Measurements from ENCODE around the gene PDZD7. TPM values are rescaled to one million over a fixed set of nuclear protein-coding genes. Genes with fewer than 3 reads are reported as not detected.
A peak's percentile ranks its signal among the peaks of the same experiment; 100 is the strongest.

PDZD7 gene
- total RNA-seq, 4 donors from 2014 or later, result under 0.01 to 1.3 (median 0.61) TPM; not detected in 1

DNA sequence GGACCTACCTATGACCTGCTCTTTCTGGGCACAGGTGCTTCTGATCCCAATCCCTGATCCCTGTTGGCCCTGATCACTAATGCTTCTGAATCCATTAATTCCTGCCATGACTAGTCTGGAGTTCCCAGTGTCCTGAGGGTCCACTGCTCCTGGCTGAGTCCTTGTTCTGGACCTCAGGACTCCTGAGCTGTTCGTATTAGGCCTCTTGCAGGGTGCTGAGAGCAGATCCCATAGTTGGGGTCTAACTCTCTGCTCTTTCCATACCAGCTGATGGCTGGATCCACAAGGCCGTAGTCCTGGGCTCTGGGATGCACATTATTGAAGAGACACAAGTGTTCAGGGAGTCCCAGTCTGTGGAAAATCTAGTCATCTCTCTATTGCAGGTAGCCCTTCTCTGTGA lies 50.6 kb downstream of the PDZD7 start:
- Histone ChIP-seq H3K9me3 (no peaks in the 10 kb centered on the region), H3K27ac (no peak overlapping the region), H3K4me1 (no peaks in the 10 kb centered on the region), H3K36me3 (no peaks in the 10 kb centered on the region), H3K27me3 (no peaks in the 10 kb centered on the region), H3K4me3 (no peak overlapping the region)
- DNase-seq, result no peak
- intact Hi-C loops (cut with DNase I; ENCODE audit: low total_unique reads), result no loop called here
- TF ChIP-seq, protein P1, sequence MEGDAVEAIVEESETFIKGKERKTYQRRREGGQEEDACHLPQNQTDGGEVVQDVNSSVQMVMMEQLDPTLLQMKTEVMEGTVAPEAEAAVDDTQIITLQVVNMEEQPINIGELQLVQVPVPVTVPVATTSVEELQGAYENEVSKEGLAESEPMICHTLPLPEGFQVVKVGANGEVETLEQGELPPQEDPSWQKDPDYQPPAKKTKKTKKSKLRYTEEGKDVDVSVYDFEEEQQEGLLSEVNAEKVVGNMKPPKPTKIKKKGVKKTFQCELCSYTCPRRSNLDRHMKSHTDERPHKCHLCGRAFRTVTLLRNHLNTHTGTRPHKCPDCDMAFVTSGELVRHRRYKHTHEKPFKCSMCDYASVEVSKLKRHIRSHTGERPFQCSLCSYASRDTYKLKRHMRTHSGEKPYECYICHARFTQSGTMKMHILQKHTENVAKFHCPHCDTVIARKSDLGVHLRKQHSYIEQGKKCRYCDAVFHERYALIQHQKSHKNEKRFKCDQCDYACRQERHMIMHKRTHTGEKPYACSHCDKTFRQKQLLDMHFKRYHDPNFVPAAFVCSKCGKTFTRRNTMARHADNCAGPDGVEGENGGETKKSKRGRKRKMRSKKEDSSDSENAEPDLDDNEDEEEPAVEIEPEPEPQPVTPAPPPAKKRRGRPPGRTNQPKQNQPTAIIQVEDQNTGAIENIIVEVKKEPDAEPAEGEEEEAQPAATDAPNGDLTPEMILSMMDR (IDR thresholded peaks at IDR 0.05), result no peak
- TF ChIP-seq POLR2A (IDR thresholded peaks at IDR 0.05), result no peak

DNA sequence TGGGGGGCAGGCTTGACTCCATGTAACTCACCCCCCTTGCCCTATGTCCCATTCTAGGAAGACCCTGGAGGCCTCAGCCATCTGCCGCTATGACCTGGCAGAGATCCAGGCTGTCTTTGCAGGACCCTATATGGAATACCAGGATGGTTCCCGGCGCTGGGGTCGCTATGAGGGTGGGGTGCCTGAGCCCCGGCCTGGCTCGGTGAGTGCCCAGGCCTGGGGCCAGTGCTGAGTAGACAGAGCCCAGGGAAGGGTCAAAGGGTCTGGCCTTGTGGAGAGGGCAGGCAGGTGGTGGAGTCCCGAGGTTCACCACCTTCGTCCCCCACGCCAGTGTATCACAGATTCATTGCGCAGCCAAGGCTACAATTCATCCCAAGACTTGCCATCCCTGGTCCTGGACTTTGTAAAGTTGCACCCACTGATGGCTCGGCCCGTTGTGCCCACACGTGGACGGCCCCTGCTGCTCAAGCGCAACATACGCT lies 51.1 kb downstream of the PDZD7 start:
- no peak overlapping the region for H3K27ac ChIP-seq
- intact Hi-C loops (cut with DNase I; ENCODE audit: low total_unique reads), result no loop called here
- peak in 1 of 2 donors; percentile 16 for DNase-seq
- no peak for TF ChIP-seq POLR2A (IDR thresholded peaks at IDR 0.05)
- TF ChIP-seq, protein P1 (IDR thresholded peaks at IDR 0.05), result no peak
- no peak overlapping the region for H3K4me3 ChIP-seq
- no peaks in the 10 kb centered on the region for H3K9me3 ChIP-seq
- no peaks in the 10 kb centered on the region for H3K36me3 ChIP-seq
- no peaks in the 10 kb centered on the region for H3K4me1 ChIP-seq
- H3K27me3 ChIP-seq, result no peaks in the 10 kb centered on the region

DNA sequence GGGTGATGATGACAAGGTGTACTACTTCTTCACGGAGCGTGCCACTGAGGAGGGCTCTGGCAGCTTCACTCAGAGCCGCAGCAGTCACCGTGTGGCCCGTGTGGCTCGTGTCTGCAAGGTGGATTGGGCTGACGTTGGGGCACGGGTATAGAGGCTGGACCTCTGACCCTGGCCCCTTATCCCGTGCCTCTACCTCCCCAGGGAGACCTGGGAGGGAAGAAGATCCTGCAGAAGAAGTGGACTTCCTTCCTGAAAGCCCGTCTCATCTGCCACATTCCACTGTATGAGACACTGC lies 52.1 kb downstream of the PDZD7 start:
- intact Hi-C loops (cut with DNase I; ENCODE audit: low total_unique reads), result no loop called here
- Histone ChIP-seq H3K27me3 (no peaks in the 10 kb centered on the region), H3K4me1 (no peaks in the 10 kb centered on the region), H3K9me3 (no peaks in the 10 kb centered on the region), H3K27ac (no peak overlapping the region), H3K4me3 (no peak overlapping the region), H3K36me3 (no peaks in the 10 kb centered on the region)
- TF ChIP-seq, protein P1 (IDR thresholded peaks at IDR 0.05), result no peak
- TF ChIP-seq POLR2A (IDR thresholded peaks at IDR 0.05), result no peak
- peak in 1 of 2 donors; percentile 5 for DNase-seq

GRCh38 chr10:100978121-100978900 lies 52.6 kb downstream of the PDZD7 start:
- TF ChIP-seq, protein P1 (IDR thresholded peaks at IDR 0.05), result no peak
- TF ChIP-seq POLR2A (IDR thresholded peaks at IDR 0.05), result no peak
- Histone ChIP-seq H3K4me3 (no peak overlapping the region), H3K27ac (no peak overlapping the region), H3K9me3 (no peaks in the 10 kb centered on the region), H3K27me3 (no peaks in the 10 kb centered on the region), H3K4me1 (no peaks in the 10 kb centered on the region), H3K36me3 (no peaks in the 10 kb centered on the region)
- DNase-seq, result peak in 1 of 2 donors; percentile 9
- intact Hi-C loops (cut with DNase I; ENCODE audit: low total_unique reads), result no loop called here

DNA sequence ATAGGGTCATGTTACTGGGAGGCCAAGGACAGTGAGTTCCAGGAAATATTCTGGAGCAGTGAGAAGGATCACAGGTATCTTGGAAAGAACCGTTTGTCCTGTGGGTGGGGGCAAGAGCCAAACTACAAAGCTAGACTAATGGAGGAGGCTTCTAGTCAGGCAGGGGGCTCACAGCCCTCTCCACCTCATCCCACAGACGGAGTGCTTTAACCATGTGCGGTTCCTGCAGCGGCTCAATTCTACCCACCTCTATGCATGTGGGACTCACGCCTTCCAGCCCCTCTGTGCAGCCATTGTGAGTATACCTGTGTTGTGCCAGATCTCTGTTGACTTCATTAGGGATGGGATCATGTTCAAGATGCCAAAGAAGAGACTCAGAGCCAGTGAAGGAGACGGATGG lies 53.5 kb downstream of the PDZD7 start:
- Histone ChIP-seq H3K27ac (no peak overlapping the region), H3K4me1 (no peaks in the 10 kb centered on the region), H3K36me3 (no peaks in the 10 kb centered on the region), H3K27me3 (no peaks in the 10 kb centered on the region), H3K9me3 (no peaks in the 10 kb centered on the region), H3K4me3 (no peak overlapping the region)
- TF ChIP-seq, protein P1 (IDR thresholded peaks at IDR 0.05), result no peak
- no peak for TF ChIP-seq POLR2A (IDR thresholded peaks at IDR 0.05)
- intact Hi-C loops (cut with DNase I; ENCODE audit: low total_unique reads), result no loop called here
- DNase-seq, result no peak
